Renal cortical epithelial cell (primary cell): Measurements from ENCODE around the gene ENOX1. TPM values are rescaled to one million over a fixed set of nuclear protein-coding genes. Genes with fewer than 3 reads are reported as not detected.
"Not testable (repeated sequence)": the region's sequence is repeated elsewhere in the genome, so short reads cannot be mapped to it uniquely, and the experiment has no call there.

ENCODE experiments used
- DNase-seq: peaks from one replicate; pipeline ENCODE4 v3.0.0-alpha.2; 2011; ENCODE audit warnings: low read depth
- total RNA-seq: library from RNA; depleted of rRNA; stranded (reverse); fragments of >200 nt; gene quantifications from 2 replicates; pipeline ENCODE4 v1.2.3, GENCODE V29; 2014

Gene ENOX1
- total RNA-seq, 1 donor from 2014 or later = 2.7 TPM

GRCh38 chr13:43205416-43205815 is 581.4 kb downstream of the ENOX1 start:
- DNase-seq = no peak

DNA sequence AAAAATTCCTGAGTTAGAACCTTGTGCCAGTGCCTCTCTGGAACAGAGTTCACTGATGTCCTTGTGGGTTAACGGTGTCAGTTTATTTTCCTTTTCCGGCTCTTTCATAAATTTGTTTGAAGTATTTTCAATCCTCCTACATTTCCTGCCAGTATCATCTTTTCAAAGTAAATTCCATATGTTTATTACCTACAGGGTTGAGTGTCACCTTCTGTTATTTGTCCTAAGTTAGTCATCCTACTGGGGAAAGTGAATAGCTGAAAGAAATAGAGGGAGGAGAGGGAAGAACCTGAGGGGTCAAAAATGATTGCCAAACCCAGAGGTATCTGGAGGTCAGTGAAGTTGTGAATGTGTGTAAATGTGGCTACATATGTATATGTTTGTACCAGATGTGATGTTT is 582.2 kb downstream of the ENOX1 start:
- DNase-seq = no peak

GRCh38 chr13:43203781-43204180 is 583.0 kb downstream of the ENOX1 start:
- no peak for DNase-seq

GRCh38 chr13:43200736-43201135 is 586.0 kb downstream of the ENOX1 start:
- no peak for DNase-seq

- no peak for DNase-seq
Measured at GRCh38 chr13:43200307-43200706, 586.5 kb downstream of the ENOX1 start.

DNA sequence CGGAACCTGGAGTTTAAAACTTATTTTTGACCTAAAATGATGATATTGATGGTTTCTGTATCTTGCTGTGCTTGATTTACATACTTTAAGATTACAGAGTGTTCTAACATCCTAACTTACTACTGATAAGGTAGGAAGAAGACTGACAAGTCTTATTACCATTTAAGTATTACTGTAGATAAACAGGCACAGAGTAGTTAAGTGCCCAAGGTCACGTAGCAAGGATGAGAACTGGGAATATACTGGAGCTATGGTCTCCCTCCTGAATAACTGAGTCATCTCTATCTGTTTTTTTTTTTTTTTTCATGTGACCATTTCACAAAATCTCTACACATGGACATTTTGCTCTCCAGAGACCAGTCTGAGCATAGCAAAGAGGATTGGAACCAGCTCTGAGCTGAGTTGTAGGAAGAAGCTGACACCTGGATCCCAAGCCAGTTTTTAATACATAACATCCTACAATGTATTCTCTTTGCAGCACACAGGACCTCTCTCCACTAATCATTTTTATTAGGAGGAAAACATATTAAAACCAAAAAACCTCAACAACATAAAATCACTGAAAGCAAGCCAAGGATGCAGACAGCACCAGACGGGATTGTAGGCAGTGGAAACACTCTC is 589.9 kb downstream of the ENOX1 start:
- no peak for DNase-seq

DNA sequence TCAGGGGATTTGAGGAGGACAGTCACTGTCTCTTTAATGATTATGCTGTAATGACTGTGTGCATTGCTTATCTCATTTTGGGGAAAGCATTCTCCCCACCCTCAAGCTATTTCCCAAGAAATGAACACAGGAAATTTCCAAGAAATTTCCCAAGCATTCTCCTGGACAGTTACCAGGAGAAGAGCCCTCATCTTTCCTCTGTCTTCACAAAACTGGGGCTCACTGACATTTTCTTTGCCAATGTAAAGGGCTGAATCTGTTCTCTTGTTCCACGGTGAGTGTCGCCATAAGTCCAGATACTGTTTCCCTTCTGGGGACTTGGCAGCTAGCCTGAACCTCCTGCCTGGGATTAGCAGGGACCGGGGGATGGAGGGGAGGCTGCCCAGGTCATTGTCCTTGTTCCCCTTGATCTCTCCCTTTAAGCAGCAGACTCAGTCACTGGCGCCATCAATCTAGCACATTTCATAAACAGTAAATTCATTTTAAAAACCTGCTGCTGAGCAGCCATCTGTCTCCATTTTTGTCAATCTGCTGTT is 590.6 kb downstream of the ENOX1 start:
- no peak for DNase-seq

- DNase-seq = no peak
Measured at GRCh38 chr13:43195551-43195950, 591.2 kb downstream of the ENOX1 start.

DNA sequence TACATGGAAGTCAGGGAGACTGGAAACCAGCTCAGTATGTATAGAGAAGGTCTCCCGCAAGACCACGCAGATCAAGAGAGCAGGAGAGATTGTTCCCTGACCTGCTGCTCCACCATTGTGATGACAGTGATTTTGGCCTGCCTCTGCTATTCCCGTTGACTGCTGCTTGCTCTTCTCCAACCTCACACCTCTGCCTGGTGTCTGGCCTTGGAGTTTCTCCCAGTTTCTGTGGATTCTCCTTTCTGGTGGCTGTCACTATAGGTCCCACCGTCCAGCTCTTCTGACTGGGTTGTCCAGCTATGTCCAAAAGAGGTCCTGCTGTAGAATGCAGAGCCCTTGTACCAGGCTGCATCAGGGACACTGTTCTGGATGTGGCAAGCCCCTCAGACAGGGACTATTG is 591.7 kb downstream of the ENOX1 start:
- DNase-seq = no peak

DNA sequence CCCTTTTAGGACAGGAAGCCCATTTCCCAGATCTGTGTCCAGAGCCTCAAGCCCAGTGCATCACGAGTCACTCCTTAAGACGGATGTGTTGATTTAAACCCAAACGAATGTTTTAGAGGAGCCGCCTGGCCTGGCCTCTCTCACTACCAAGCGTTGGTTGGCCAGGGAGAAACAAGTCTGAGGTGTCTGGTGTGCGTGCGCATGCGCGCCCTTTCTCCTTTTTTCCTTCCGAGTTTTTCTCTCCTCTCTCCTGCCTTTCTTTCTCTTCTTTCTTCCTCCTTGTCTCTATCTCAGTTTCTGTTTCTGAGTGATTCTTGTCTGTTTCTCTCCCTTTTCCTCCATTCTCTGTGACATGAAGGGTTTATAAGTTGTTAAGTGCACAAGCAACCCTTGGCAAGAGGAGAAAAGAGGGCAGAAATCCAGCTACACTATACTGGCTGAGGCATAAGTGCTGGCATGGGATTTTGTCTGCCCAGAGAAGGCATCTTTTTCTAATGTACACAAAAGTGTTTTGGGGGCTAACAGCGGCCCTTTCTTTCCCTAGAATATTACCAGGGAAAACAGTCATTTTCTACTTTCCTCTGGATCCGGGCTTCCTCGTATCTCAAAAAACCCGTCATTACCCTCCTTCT is 592.9 kb downstream of the ENOX1 start:
- DNase-seq = no peak

- DNase-seq = peak; percentile 19
Measured at GRCh38 chr13:43191546-43191945, 595.2 kb downstream of the ENOX1 start.

- DNase-seq = no peak
Measured at GRCh38 chr13:43185226-43185625, 601.5 kb downstream of the ENOX1 start.

DNA sequence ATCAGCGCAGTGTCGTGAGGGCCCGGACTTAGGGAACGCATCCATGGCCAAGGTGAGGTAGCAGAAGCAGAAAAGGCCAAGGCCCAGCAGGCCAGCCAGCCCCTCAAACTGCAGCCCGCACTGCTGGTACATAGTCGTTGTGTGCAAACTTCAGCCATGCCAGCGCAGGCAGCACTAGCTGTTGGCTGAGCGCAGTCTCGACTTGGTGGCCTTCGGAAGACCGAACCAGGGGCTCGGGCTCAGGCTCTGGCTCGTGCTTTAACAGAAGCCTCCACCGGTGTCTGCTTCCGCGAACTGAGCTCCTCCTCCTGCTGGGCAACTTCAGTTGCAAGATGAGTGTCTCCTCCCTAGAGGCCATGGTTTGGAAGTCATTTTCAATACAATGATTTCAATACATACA is 605.9 kb downstream of the ENOX1 start:
- DNase-seq = no peak

- DNase-seq = no peak
Measured at GRCh38 chr13:43180036-43180660, 606.6 kb downstream of the ENOX1 start.

- no peak for DNase-seq
Measured at GRCh38 chr13:43171489-43171888, 615.3 kb downstream of the ENOX1 start.

DNA sequence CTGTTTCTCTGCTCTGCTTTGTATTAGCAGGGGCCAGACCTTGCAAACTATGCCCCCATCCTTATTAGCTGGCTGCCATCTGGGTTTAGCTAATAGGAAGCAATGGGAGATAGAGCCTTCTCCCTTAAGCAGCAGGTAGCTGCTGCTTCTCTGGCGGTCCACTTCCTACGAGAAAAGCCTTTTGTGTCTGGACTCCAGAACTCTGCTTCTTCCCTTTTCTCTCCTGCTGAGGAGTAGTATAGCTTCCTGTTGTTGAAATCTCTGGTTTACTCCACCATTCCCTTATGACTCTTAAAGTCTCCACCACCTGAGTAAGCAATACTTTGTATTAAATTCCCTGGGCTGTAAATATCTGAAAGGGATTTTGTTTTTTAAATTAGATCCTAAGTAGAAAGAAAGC is 616.3 kb downstream of the ENOX1 start:
- no peak for DNase-seq

GRCh38 chr13:43168434-43168833 is 618.3 kb downstream of the ENOX1 start:
- not testable (repeated sequence) for DNase-seq

- no peak for DNase-seq
Measured at GRCh38 chr13:43167731-43168130, 619.0 kb downstream of the ENOX1 start.

DNA sequence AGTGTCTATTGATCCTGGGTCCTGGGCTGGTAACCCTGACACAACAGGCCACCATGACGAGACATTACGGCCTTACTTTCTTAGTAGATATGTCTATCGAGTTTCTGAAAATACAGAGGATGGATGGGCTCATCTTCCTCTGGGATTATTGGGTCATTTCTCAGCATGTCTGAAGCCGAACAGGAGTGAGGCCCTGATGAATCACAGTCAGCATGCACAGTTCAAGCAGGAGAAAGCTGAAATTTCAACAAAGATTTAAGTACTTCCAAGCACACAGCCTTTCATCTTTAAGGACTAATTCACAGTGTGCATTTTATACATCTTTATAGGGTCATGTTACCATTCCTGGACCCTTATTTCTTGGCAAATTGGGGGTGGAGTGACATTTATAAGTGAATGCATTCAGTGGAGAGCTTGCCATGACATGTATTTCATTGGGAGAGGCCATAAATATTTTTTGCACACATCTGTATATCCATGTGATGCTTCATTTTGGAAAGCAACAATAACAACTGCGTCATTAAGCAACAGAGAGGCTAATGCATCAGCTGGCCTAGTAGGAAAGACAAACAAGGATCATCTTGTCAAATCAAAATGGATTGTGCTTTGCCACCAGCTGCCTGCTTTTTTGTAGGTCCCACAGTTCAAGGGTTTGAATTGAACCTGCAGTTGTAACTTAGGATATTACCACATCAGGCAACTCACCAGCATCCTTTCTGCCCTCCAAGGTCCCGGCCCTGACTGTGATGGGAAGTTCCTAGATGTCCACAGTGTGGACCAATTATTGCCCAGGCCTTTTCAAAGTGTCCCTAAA is 619.9 kb downstream of the ENOX1 start:
- DNase-seq = no peak
